GM19463 (cell line): ENCODE measurements around the gene SLC9C2.
"Not testable (repeated sequence)": the region's sequence is repeated elsewhere in the genome, so short reads cannot be mapped to it uniquely, and the experiment has no call there.

Experiments used
- ATAC-seq: cut with Tn5 transposase; IDR thresholded peaks from one replicate; pipeline ENCODE4 v1.9.1; 2021; ENCODE audit warnings: mild to moderate bottlenecking, moderate library complexity; ENCODE audit not compliant: unreplicated experiment

The SLC9C2 gene

DNA sequence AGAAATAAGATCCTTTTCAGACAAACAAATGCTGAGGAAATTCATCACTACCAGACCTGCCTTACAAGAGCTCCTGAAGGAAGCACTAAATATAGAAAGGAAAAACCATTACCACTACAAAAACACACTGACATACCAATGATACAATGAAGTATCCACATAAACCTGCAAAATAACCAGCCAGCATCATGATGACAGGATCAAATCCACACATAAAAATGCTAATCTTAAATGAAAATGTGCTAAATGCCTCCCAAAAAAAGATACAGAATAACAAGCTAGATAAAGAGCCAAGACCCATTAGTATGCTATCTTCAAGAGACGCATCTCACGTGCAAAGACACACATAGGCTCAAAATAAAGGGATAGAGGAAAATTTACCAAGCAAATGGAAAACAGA lies 140.2 kb downstream of the SLC9C2 start:
- not testable (repeated sequence) for ATAC-seq

DNA sequence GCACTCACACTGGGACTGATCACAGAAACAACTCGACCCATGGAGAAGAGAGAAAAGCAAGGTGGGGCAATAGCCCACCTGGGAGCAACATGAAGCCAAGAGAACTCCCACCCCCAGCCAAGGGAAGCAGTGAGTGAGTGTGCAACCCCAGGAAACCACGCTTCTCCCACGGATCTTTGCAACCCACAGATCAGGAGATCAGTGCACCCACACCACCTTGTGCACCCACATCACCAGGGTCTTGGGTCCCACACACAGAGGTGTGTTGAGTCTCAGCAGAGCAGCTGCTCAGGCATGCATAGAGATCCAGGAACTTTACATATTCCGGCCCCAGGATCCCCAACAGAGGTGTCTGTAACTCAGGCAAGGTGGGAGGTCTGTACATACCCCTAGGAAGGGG lies 143.0 kb downstream of the SLC9C2 start:
- no peak for ATAC-seq

DNA sequence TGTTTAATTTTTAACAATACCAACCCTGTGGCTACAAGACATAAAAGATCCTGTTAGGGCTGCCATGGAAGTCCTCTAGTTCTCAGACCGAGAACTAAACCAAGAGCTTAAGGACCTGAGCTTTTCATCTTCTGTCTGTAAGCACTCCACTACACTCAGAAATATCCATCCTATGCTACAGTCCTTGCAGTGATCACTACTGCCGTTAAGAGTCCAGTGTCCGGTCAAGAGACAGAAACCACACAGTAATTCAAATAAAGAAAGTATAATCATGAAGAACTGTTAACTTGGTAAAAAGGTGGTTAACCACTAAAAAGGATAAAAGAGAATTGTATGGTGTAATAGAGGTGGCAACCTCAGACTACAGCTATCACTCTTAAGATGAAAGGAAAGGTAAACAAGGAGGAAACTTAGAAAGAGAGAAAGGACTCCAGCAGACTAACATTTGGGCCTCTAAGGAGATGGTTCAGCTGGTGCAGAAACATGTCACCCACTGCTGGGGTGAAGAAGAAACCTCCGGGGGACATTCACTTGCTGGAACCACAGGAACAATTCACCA lies 147.8 kb downstream of the SLC9C2 start:
- no peak for ATAC-seq

DNA sequence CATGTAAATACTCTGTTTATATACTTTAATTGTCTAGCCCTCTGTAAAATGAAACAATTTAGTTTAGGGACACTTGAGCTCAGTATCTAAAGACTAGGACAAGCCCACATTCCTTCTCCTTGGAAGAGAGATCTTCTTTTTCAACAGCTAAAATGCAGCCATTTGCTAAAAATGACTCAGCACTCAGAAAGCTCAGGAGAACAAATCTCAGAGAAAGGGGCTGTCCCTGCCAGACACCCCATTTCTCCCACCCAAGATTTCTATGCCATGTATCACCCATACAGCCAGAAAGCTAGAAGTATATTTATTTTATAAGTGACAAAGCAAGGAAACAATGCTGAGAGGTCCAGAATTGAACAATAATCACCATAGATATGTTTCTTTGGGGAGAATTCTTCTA lies 148.9 kb downstream of the SLC9C2 start:
- ATAC-seq: no peak

DNA sequence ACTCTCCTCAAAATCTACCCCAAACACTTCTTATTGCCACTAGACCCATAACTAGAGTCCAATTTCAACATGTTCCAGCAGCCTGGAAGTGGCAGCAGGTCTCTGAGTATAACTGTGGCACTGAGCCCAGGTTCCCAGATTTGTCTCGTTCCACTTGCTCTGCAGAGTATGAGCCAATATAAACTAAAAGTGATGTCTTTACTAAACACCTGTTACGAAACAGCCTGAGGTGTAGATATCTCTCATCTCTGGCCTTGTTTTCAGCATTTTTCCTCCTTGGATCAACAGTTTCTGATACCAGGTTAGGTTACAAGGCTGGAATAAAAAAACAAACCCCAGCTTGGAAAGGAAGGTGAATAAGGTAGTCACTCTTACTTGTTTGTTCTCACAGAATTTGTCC lies 150.9 kb downstream of the SLC9C2 start:
- ATAC-seq: no peak
